Duodenal mucosa (tissue), 2 donors: ENCODE measurements around the gene ADPRHL1.

Experiments
- H3K27ac ChIP-seq: one replicate; pipeline ENCODE4 v1.7.0; 2013; ENCODE audit warnings: low read depth, low read length
- H3K27me3 ChIP-seq, 2 donors: one replicate each; pipeline ENCODE4 v1.7.0; 2013; ENCODE audit warnings: low read length in 2 of 2, control low read depth in 1 of 2; ENCODE audit not compliant: insufficient read depth in 2 of 2, control insufficient read depth in 1 of 2
- H3K36me3 ChIP-seq, 2 donors: one replicate each; pipeline ENCODE4 v1.7.0; 2013; ENCODE audit warnings: low read length in 2 of 2, control low read depth in 1 of 2; ENCODE audit not compliant: insufficient read depth in 2 of 2, control insufficient read depth in 1 of 2
- H3K4me1 ChIP-seq, 2 donors: one replicate each; pipeline ENCODE4 v1.7.0; 2013; ENCODE audit warnings: low read length in 2 of 2, control low read depth in 1 of 2; ENCODE audit not compliant: insufficient read depth in 2 of 2, control insufficient read depth in 1 of 2
- H3K4me3 ChIP-seq, 2 donors: one replicate each; pipeline ENCODE4 v1.7.0; 2013; ENCODE audit warnings: low read length in 2 of 2, low read depth in 1 of 2
- H3K9ac ChIP-seq, 2 donors: one replicate each; pipeline ENCODE4 v1.7.0; 2013; ENCODE audit warnings: low read length in 2 of 2, low read depth in 1 of 2
- H3K9me3 ChIP-seq, 2 donors: one replicate each; pipeline ENCODE4 v1.7.0; 2013; ENCODE audit warnings: low read length in 2 of 2, control low read depth in 1 of 2; ENCODE audit not compliant: control insufficient read depth in 1 of 2

The ADPRHL1 gene

DNA sequence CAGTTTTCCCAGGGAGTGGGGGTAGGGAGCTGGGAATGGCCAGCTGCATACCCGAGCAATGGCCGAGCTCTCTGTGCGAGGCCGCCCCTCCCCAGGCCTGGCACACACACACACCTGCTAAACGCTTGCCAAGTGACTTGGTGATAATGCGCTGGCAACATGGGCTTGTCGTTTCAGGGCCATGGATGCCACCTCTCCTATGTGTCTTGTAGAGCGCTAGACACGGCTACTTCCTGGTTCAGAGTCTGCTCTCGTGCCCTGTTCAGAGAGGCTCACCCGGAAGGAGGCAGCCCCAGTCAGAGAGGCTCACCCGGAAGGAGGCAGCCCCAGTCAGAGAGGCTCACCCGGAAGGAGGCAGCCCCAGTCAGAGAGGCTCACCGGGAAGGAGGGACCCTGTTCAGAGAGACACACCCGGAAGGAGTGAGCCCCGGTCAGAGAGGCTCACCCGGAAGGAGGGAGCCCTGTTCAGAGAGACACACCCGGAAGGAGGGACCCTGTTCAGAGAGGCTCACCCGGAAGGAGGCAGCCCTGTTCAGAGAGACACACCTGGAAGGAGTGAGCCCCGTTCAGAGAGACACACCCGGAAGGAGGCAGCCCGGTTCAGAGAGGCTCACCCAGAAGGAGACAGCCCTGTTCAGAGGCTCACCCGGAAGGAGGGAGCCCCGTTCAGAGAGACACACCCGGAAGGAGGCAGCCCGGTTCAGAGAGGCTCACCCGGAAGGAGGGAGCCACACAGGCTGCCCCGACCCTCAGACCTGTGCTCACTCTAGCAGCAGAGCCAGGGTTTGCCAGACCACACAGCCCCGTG is 4.2 kb downstream of the ADPRHL1 start:
- H3K27me3 ChIP-seq = no peaks in the 10 kb centered on the region
- H3K36me3 ChIP-seq = peaks cover 0 to 9% of the 10 kb centered on the region in 2 donors
- H3K27ac ChIP-seq = peak overlapping the region; percentile 81
- H3K9me3 ChIP-seq = no peaks in the 10 kb centered on the region
- peak overlapping the region; percentile 65 to 66 for H3K9ac ChIP-seq
- H3K4me1 ChIP-seq = peaks cover 5 to 10% of the 10 kb centered on the region in 2 donors
- peak overlapping the region; percentile 64 to 73 for H3K4me3 ChIP-seq

DNA sequence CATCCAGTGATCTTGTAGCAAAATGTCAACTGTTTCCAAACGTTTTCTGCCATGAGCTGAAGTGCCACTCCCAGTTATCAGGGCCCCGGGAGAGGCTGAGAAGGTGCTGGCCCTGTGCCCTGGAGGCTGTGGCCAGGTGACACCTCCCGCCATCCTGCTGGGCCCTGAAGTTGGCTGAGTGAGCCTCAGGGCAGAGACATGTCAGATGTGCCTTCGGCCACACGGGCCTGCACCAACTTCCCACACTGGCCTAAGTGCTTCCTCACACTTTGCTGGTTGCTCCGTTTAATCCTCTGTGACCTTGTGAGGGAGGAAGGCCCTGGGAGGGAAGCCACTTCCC is 4.8 kb downstream of the ADPRHL1 start:
- peaks cover 0 to 9% of the 10 kb centered on the region in 2 donors for H3K36me3 ChIP-seq
- no peaks in the 10 kb centered on the region for H3K27me3 ChIP-seq
- peak overlapping the region; percentile 81 for H3K27ac ChIP-seq
- peaks cover 5 to 10% of the 10 kb centered on the region in 2 donors for H3K4me1 ChIP-seq
- peak overlapping the region; percentile 64 to 73 for H3K4me3 ChIP-seq
- peak overlapping the region; percentile 65 to 66 for H3K9ac ChIP-seq
- H3K9me3 ChIP-seq = no peaks in the 10 kb centered on the region

DNA sequence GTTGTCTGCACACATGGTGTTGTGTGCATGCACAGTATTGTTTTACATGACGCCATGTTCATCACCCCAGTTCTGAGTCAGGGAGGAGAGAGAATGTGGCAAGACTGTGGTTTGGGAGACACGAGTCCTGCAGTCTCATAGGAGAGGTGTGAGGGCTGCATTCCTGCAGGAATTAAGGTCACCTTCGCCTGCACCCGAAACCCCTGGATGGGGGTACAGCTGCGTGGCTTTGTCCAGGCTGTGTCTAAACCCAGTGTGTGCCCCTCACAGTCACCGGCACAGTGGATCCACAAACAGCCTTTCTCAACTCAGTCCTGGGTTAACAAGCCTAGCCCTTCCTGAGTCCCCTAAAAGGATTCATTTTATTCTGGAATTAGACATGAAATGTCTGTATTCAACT is 5.7 kb downstream of the ADPRHL1 start:
- H3K36me3 ChIP-seq = peaks cover 0 to 3% of the 10 kb centered on the region in 2 donors
- peaks cover 5 to 10% of the 10 kb centered on the region in 2 donors for H3K4me1 ChIP-seq
- no peaks in the 10 kb centered on the region for H3K9me3 ChIP-seq
- H3K27me3 ChIP-seq = no peaks in the 10 kb centered on the region
- no peak overlapping the region for H3K27ac ChIP-seq
- H3K9ac ChIP-seq = no peak overlapping the region
- H3K4me3 ChIP-seq = no peak overlapping the region

DNA sequence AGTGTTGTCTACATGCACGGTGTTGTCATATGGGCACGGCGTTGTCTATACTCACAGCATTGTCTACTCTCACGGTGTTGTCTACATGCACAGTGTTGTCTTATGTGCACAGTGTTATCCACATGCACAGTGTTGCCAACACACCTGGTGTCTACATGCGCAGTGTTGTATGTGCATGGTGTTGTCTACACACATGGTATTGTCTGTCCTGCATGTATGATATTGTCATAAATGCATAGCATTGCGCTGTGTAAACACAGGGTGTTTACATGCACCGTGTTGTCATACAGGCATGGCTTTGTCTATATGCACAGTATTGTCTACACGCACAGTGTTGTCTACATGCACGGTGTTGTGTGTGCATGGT is 6.8 kb downstream of the ADPRHL1 start:
- no peaks in the 10 kb centered on the region for H3K9me3 ChIP-seq
- H3K27me3 ChIP-seq = no peaks in the 10 kb centered on the region
- no peak overlapping the region for H3K27ac ChIP-seq
- no peak overlapping the region for H3K9ac ChIP-seq
- peaks cover 5 to 10% of the 10 kb centered on the region in 2 donors for H3K4me1 ChIP-seq
- no peak overlapping the region for H3K4me3 ChIP-seq
- H3K36me3 ChIP-seq = peaks cover 0 to 3% of the 10 kb centered on the region in 2 donors

DNA sequence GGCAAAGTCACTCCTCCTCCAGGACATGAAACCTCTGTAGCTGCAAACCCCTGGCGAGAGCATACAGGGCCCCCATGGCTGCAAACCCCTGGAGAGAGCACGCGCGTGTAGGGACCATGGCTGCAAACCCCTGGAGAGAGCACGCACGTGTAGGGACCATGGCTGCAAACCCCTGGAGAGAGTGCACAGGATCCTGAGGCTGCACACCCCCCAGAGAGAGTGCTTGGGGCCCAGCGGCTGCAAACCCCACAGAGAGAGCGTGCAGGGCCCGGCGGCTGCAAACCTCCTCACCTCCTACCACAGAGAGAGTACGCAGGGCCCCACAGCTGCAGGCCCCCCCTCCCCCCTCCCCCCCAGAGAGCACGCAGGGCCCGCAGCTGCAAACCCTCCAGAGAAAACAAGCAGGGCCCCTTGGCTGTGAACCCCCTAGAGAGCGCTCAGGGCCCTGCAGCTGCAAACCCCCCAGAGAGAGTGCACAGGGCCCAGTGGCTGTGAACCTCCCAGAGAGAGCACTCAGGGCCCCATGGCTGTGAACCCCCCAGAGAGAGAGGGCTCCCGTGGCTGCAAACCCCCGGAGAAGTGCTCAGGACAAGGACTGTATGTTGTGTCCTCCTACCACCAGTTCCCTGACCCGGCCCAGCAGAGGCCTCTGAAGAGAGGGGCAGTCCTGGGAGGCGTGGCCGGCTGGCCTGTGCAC is 7.3 kb downstream of the ADPRHL1 start:
- peaks cover 0 to 3% of the 10 kb centered on the region in 2 donors for H3K36me3 ChIP-seq
- H3K9ac ChIP-seq = no peak overlapping the region
- H3K9me3 ChIP-seq = no peaks in the 10 kb centered on the region
- no peak overlapping the region for H3K27ac ChIP-seq
- H3K4me3 ChIP-seq = no peak overlapping the region
- H3K27me3 ChIP-seq = no peaks in the 10 kb centered on the region
- peaks cover 5 to 10% of the 10 kb centered on the region in 2 donors for H3K4me1 ChIP-seq

DNA sequence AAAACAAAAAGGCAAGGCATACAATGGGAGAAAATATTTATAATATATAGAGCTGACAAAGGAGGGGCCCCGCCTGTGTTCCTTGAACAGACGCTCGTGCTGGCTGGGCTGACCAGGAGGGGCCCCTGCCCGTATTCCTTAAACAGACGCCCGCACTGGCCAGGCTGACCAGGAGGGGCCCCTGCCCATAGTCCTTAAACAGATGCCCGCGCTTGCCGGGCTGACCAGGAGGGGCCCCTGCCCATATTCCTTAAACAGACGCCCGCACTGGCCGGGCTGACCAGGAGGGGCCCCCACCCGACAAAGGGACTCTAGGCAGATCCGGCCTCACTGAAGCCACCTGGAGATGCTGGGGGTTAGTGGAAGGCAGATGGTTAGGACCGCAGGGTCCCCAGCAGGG is 9.3 kb downstream of the ADPRHL1 start:
- peaks cover 0 to 3% of the 10 kb centered on the region in 2 donors for H3K36me3 ChIP-seq
- H3K9ac ChIP-seq = no peak overlapping the region
- H3K4me3 ChIP-seq = no peak overlapping the region
- H3K27ac ChIP-seq = no peak overlapping the region
- peaks cover 4 to 5% of the 10 kb centered on the region in 2 donors for H3K4me1 ChIP-seq
- no peaks in the 10 kb centered on the region for H3K9me3 ChIP-seq
- H3K27me3 ChIP-seq = no peaks in the 10 kb centered on the region

DNA sequence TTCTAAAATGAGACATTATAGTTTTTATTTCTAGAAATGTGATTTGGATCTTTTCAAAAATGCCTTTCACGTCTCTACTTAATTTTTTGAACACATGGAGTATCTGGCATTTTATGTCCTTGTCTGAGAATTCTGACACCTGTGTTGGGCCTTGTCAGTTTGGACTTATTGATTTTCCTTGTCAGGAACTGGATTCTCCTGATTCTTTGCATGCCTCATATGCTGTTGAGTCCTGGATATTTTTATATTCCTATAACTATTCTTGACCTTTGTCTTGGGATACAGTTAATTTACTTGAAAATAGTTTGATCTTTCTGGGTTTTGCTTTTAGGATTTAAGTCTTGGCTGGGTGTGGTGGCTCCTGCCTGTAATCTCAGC is 10.3 kb downstream of the ADPRHL1 start:
- H3K36me3 ChIP-seq = peaks cover 0 to 3% of the 10 kb centered on the region in 2 donors
- no peak overlapping the region for H3K9ac ChIP-seq
- no peak overlapping the region for H3K27ac ChIP-seq
- peaks cover 0 to 4% of the 10 kb centered on the region in 2 donors for H3K4me1 ChIP-seq
- no peaks in the 10 kb centered on the region for H3K27me3 ChIP-seq
- H3K9me3 ChIP-seq = no peaks in the 10 kb centered on the region
- no peak overlapping the region for H3K4me3 ChIP-seq

DNA sequence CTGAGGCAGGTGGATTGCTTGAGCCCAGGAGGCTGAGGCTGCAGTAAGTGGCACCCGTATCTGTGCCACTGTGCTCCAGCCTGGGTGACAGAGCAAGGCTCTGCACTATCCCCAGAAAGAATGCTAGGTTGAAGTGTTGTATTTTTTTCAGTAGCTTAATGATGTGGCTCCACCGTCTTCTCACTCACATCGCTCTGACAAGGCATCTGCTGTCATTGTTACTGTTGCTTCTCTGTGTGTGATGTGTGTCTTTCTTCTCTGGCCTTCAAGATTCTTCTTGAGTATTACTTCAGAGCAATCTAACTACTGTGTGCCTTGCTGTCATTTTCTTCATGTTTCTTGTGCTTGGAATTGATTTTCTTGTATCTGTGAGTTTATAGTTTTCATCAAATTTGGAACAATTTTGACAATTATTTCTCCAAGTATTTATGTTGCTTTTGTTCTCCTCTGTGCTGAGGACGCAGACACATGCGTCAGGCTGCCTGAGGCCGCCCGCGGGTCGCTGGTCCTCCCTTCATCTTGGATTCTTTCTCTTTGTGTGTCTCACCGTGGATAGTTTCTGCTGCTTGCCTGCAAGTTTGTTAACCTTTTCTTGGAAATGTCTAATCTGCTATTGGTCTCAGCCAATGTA is 10.8 kb downstream of the ADPRHL1 start:
- Histone ChIP-seq H3K9ac (no peak overlapping the region), H3K9me3 (no peaks in the 10 kb centered on the region), H3K36me3 (peaks cover 0 to 3% of the 10 kb centered on the region in 2 donors), H3K27me3 (no peaks in the 10 kb centered on the region), H3K4me1 (peaks cover 0 to 4% of the 10 kb centered on the region in 2 donors), H3K27ac (no peak overlapping the region), H3K4me3 (no peak overlapping the region)

DNA sequence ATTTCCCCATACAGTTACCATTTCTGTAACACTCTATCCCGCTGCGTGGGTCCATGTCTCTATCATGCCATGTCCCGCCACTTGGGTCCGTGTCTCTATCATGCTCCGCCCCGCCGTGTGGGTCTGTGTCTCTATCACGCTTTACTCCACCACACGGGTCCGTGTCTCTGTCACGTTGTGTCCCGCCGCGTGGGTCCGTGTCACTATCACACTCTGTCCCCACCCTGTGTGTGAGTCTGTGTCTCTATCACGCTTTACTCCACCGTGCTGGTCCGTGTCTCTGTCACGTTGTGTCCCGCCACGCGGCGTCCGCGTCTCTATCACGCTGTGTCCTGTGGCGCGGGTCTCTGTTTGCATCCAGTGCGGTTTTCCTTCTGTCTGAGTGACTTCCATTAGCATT is 11.6 kb downstream of the ADPRHL1 start:
- Histone ChIP-seq H3K4me1 (peaks cover 0 to 4% of the 10 kb centered on the region in 2 donors), H3K9ac (no peak overlapping the region), H3K27ac (no peak overlapping the region), H3K4me3 (no peak overlapping the region), H3K9me3 (no peaks in the 10 kb centered on the region), H3K36me3 (no peaks in the 10 kb centered on the region), H3K27me3 (no peaks in the 10 kb centered on the region)

DNA sequence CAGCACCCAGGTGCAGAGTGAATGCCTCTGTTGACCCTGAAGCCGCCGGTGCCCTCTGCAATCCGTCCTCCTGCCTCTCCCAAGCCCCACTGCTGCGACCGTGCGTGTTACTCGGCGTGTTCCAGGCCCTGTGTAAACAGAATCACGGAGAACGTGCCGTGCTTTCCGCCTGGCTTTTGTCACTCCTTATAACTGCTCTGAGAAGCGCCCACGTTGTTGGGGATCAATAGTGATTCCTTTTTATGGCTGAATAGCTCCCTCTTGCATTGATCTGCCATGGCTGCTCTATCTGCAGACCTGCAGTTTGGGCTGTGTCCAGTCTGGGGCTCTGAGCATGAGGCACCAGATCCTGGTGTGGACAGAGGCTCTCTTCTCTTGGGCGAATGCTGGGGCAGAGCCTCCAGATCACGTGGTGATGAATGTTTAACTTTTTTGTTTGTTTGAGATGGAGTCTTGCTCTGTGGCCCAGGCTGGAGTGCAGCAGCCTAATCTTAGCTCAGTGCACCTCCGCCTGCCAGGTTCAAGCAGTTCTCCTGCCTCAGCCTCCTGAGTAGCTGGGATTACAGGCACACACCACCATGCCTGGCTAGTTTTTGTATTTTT is 15.8 kb downstream of the ADPRHL1 start:
- Histone ChIP-seq H3K27me3 (no peaks in the 10 kb centered on the region), H3K4me1 (no peaks in the 10 kb centered on the region), H3K4me3 (no peak overlapping the region), H3K27ac (no peak overlapping the region), H3K9me3 (no peaks in the 10 kb centered on the region), H3K9ac (no peak overlapping the region), H3K36me3 (no peaks in the 10 kb centered on the region)
